ENCODE data around the gene ATG2B. TPM values are rescaled to one million over a fixed set of nuclear protein-coding genes. Genes with fewer than 3 reads are reported as not detected.

The ATG2B gene
- total RNA-seq, 1 experiment from 2014 or later = 19.4 TPM

GRCh38 chr14:96250485-96250884, 112.7 kb downstream of the ATG2B start:
- H3K4me3 Mint-ChIP-seq (ENCODE audit: unreplicated experiment) = no peak overlapping the region
- no peaks in the 10 kb centered on the region for H3K36me3 Mint-ChIP-seq (ENCODE audit: insufficient read depth, unreplicated experiment)
- Histone ChIP-seq H3K36me3 (ENCODE audit: control insufficient read depth, insufficient read depth, low read length) (no peaks in the 10 kb centered on the region), H3K27me3 (replicated peaks; ENCODE audit: control insufficient read depth, insufficient read depth, low read length) (no peaks in the 10 kb centered on the region), H3K9me3 (no peaks in the 10 kb centered on the region), H3K4me1 (peaks cover 9% of the 10 kb centered on the region), H3K4me3 (ENCODE audit: low read depth, low read length) (no peak overlapping the region)
- TF ChIP-seq CTCF (IDR thresholded peaks at IDR 0.05; ENCODE audit: insufficient read depth in 1 of 2, low read depth in 1 of 2, low read length in 1 of 2, severe bottlenecking in 1 of 2, unreplicated experiment in 1 of 2) = no peak
- no peak for DNase-seq
- H3K9me3 Mint-ChIP-seq (ENCODE audit: unreplicated experiment) = no peaks in the 10 kb centered on the region
- no peak overlapping the region for H3K27ac Mint-ChIP-seq (ENCODE audit: unreplicated experiment)
- H3K4me1 Mint-ChIP-seq (ENCODE audit: low read depth, unreplicated experiment) = peaks cover 21% of the 10 kb centered on the region
- no TSS peak for BruUV-seq (replicated peaks)
- CTCF ChIA-PET = interaction anchor here (0.8 kb wide), 1 partner anchor 150 kb away, joined by 3 read pairs; no protein-coding TSS in a partner anchor
- H3K27me3 Mint-ChIP-seq (ENCODE audit: insufficient read depth, unreplicated experiment) = no peaks in the 10 kb centered on the region
- POLR2A ChIA-PET = interaction anchor here (0.5 kb wide), 1 partner anchor 1505 kb away, joined by 4 read pairs; no protein-coding TSS in a partner anchor
- intact Hi-C loops (cut with micrococcal nuclease; ENCODE audit: unreplicated experiment) = no loop called here

- intact Hi-C loops (cut with micrococcal nuclease; ENCODE audit: unreplicated experiment) = no loop called here
- ChIA-PET POLR2A (no interaction called here), CTCF (no interaction called here)
- Mint-ChIP-seq H3K27me3 (ENCODE audit: insufficient read depth, unreplicated experiment) (no peaks in the 10 kb centered on the region), H3K27ac (ENCODE audit: unreplicated experiment) (no peak overlapping the region), H3K9me3 (ENCODE audit: unreplicated experiment) (no peaks in the 10 kb centered on the region), H3K4me3 (ENCODE audit: unreplicated experiment) (no peak overlapping the region), H3K4me1 (ENCODE audit: low read depth, unreplicated experiment) (peaks cover 21% of the 10 kb centered on the region), H3K36me3 (ENCODE audit: insufficient read depth, unreplicated experiment) (no peaks in the 10 kb centered on the region)
- no TSS peak for BruUV-seq (replicated peaks)
- peaks cover 9% of the 10 kb centered on the region for H3K4me1 ChIP-seq
- no peaks in the 10 kb centered on the region; the same call in 1 of the 2 replicates for H3K9me3 ChIP-seq
- H3K36me3 ChIP-seq (ENCODE audit: control insufficient read depth, insufficient read depth, low read length) = no peaks in the 10 kb centered on the region
- no peaks in the 10 kb centered on the region for H3K27me3 ChIP-seq (replicated peaks; ENCODE audit: control insufficient read depth, insufficient read depth, low read length)
- H3K4me3 ChIP-seq (ENCODE audit: low read depth, low read length) = no peak overlapping the region
- DNase-seq = no peak
- no peak for TF ChIP-seq CTCF (IDR thresholded peaks at IDR 0.05; ENCODE audit: insufficient read depth in 1 of 2, low read depth in 1 of 2, low read length in 1 of 2, severe bottlenecking in 1 of 2, unreplicated experiment in 1 of 2)
These were observed 114.1 kb downstream of the ATG2B start for GRCh38 chr14:96249029-96249428.

DNA sequence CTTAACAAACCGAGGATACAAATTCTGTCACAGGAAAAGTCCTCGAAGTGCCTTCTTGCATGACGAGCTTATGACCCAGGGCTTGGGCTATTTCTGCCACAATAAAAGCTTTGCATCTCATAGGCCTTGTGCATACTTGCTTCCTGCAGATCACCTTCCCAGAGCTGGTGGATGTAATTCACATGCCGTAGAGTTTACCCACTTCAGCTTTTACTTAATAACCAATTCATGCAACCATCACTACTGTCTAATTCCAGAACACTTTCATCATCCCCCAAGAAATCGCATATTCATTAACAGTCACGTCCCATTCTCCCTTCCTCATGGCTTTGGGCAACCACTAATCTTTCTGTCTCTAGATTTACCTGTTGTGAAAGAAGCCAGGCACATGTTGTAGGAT, 116.1 kb downstream of the ATG2B start:
- CTCF ChIA-PET = no interaction called here
- Mint-ChIP-seq H3K9me3 (ENCODE audit: unreplicated experiment) (no peaks in the 10 kb centered on the region), H3K4me3 (ENCODE audit: unreplicated experiment) (no peak overlapping the region), H3K27me3 (ENCODE audit: insufficient read depth, unreplicated experiment) (no peaks in the 10 kb centered on the region), H3K27ac (ENCODE audit: unreplicated experiment) (no peak overlapping the region), H3K4me1 (ENCODE audit: low read depth, unreplicated experiment) (peaks cover 5% of the 10 kb centered on the region), H3K36me3 (ENCODE audit: insufficient read depth, unreplicated experiment) (no peaks in the 10 kb centered on the region)
- Histone ChIP-seq H3K9me3 (no peaks in the 10 kb centered on the region; the same call in 1 of the 2 replicates), H3K4me3 (ENCODE audit: low read depth, low read length) (no peak overlapping the region), H3K4me1 (no peaks in the 10 kb centered on the region; the same call in 1 of the 2 replicates), H3K36me3 (ENCODE audit: control insufficient read depth, insufficient read depth, low read length) (no peaks in the 10 kb centered on the region), H3K27me3 (replicated peaks; ENCODE audit: control insufficient read depth, insufficient read depth, low read length) (no peaks in the 10 kb centered on the region)
- no peak for DNase-seq
- no peak for TF ChIP-seq CTCF (IDR thresholded peaks at IDR 0.05; ENCODE audit: insufficient read depth in 1 of 2, low read depth in 1 of 2, low read length in 1 of 2, severe bottlenecking in 1 of 2, unreplicated experiment in 1 of 2)
- POLR2A ChIA-PET = no interaction called here
- no TSS peak for BruUV-seq (replicated peaks)
- intact Hi-C loops (cut with micrococcal nuclease; ENCODE audit: unreplicated experiment) = no loop called here

Measured in Caco-2 (cell line).